Endothelial cell of umbilical vein (primary cell): ENCODE measurements around the gene G3BP1.

Experiments
- EZH2 ChIP-seq: IDR thresholded peaks from 2 replicates; pipeline ENCODE4 v1.6.1; 2012; ENCODE audit warnings: borderline replicate concordance, low read depth, mild to moderate bottlenecking, moderate library complexity, low read length, inconsistent platforms; ENCODE audit not compliant: severe bottlenecking
- MYC ChIP-seq: IDR thresholded peaks from one replicate; pipeline ENCODE4 v1.6.1; 2011; ENCODE audit warnings: mild to moderate bottlenecking, low read depth, low read length
- POLR2A ChIP-seq: IDR thresholded peaks from 2 replicates; pipeline ENCODE4 v1.6.1; 2012; ENCODE audit warnings: low read depth, mild to moderate bottlenecking, control low read depth, low read length
- POLR2AphosphoS5 ChIP-seq: IDR thresholded peaks from 2 replicates; pipeline ENCODE4 v1.6.1; 2012; ENCODE audit warnings: low read depth, mild to moderate bottlenecking, control low read depth, low read length, moderate library complexity; ENCODE audit not compliant: insufficient read depth
- TF ChIP-seq, protein P1 (sequence below), 2 donors: IDR thresholded peaks; 1 replicate in 1 of 2; 2 replicates in 1 of 2; pipeline ENCODE4 v1.5.1; 2011; ENCODE audit warnings: low read length in 2 of 2, mild to moderate bottlenecking in 2 of 2, moderate library complexity in 2 of 2, control low read depth in 1 of 2, inconsistent platforms in 1 of 2, low read depth in 1 of 2; ENCODE audit not compliant: insufficient read depth in 1 of 2; ENCODE audit errors: extremely low read depth in 1 of 2

DNA sequence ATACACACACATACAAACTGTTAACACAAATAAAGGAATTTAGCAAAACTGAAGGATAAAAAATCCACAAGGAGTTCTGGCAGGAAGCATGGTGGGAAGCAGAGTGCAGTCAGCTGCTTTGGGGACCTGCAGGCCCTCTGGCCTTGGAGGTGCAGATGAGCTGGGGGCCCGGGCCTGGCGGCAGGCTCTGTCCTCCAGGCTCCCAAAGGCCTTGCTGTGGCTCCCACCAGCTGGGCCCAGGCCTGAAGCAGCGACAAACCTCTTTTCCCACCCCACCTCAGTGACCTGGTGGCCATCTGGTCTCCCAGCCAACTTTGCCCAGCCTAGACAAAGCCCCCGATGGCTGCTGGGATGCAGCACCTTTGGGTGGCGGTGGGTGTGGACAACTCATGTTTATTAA is 85.1 kb downstream of the G3BP1 start:
- TF ChIP-seq, protein P1, sequence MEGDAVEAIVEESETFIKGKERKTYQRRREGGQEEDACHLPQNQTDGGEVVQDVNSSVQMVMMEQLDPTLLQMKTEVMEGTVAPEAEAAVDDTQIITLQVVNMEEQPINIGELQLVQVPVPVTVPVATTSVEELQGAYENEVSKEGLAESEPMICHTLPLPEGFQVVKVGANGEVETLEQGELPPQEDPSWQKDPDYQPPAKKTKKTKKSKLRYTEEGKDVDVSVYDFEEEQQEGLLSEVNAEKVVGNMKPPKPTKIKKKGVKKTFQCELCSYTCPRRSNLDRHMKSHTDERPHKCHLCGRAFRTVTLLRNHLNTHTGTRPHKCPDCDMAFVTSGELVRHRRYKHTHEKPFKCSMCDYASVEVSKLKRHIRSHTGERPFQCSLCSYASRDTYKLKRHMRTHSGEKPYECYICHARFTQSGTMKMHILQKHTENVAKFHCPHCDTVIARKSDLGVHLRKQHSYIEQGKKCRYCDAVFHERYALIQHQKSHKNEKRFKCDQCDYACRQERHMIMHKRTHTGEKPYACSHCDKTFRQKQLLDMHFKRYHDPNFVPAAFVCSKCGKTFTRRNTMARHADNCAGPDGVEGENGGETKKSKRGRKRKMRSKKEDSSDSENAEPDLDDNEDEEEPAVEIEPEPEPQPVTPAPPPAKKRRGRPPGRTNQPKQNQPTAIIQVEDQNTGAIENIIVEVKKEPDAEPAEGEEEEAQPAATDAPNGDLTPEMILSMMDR (IDR thresholded peaks at IDR 0.05; ENCODE audit: extremely low read depth in 1 of 2, insufficient read depth in 1 of 2, low read depth in 1 of 2, low read length in 2 of 2) = no peak
- TF ChIP-seq MYC = no peak
- no peak for TF ChIP-seq POLR2AphosphoS5
- TF ChIP-seq POLR2A = no peak
- TF ChIP-seq EZH2 = no peak
